Measurements from ENCODE around the gene COPS4. TPM values are rescaled to one million over a fixed set of nuclear protein-coding genes. Genes with fewer than 3 reads are reported as not detected.
"Not testable (repeated sequence)": the region's sequence is repeated elsewhere in the genome, so short reads cannot be mapped to it uniquely, and the experiment has no call there.

The COPS4 gene
- total RNA-seq, 2 donors from 2014 or later: 1.6 to 12.7 TPM

DNA sequence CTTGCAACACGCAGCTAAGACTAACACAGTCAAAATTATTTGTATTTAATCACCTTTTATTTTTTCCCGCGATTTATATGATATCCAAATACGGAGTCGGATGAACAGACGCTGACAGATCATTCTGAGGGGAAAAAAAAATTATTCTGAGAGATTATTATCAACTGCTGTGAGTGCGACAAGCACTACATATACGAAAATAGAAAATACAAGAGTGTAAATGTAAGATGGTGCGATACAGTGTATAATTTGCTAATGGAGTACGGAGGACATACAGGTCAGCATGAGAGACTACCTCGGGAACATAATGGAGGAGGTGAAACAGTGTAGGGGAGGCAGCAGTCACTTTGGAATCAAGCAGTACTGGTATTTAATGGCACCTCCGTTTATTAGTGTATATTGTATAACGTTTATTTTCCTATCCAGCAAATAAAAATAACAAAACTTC is 21.5 kb upstream of the COPS4 start:
- intact Hi-C loops (cut with DNase I): no loop called here
- TF ChIP-seq, protein P1, sequence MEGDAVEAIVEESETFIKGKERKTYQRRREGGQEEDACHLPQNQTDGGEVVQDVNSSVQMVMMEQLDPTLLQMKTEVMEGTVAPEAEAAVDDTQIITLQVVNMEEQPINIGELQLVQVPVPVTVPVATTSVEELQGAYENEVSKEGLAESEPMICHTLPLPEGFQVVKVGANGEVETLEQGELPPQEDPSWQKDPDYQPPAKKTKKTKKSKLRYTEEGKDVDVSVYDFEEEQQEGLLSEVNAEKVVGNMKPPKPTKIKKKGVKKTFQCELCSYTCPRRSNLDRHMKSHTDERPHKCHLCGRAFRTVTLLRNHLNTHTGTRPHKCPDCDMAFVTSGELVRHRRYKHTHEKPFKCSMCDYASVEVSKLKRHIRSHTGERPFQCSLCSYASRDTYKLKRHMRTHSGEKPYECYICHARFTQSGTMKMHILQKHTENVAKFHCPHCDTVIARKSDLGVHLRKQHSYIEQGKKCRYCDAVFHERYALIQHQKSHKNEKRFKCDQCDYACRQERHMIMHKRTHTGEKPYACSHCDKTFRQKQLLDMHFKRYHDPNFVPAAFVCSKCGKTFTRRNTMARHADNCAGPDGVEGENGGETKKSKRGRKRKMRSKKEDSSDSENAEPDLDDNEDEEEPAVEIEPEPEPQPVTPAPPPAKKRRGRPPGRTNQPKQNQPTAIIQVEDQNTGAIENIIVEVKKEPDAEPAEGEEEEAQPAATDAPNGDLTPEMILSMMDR (IDR thresholded peaks at IDR 0.05): no peak
- no peak for TF ChIP-seq POLR2A (IDR thresholded peaks at IDR 0.05)
- Histone ChIP-seq H3K9me3 (no peaks in the 10 kb centered on the region), H3K27me3 (no peaks in the 10 kb centered on the region), H3K4me3 (peak overlapping the region; percentile 6 to 48), H3K27ac (peak overlapping the region; percentile 46 to 93 (median 87)), H3K36me3 (replicated peaks in 1 of 2; ENCODE audit: insufficient read depth in 1 of 2, low read depth in 2 of 2) (no peaks in the 10 kb centered on the region), H3K4me1 (peaks cover 26% of the 10 kb centered on the region)
- WGBS, 2 donors: 4 to 5% methylated on average over 13 of the region's 13 CpGs
- no peak for ATAC-seq
- no peak for DNase-seq

DNA sequence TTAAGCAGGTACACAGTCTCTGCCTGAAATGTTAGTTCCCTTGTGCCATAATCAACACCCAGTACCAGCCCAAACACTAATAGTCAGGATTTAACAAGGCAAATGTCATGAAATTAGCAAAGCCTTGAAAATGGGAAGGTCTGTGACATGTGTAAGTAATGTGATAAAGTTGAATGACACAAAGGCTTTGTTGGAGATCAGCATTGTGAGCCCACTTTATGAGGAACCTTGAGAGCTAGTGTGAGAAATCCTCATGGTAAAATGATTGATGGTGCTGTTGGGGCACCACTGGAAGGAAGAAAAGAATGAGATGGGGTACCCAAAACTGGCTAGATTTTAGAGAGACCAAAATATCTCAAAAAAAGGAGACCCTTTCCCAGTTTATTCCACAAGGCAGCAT is 21.1 kb upstream of the COPS4 start:
- intact Hi-C loops (cut with DNase I): no loop called here
- Histone ChIP-seq H3K9me3 (no peaks in the 10 kb centered on the region), H3K36me3 (replicated peaks in 1 of 2; ENCODE audit: insufficient read depth in 1 of 2, low read depth in 2 of 2) (no peaks in the 10 kb centered on the region), H3K4me1 (peaks cover 25% of the 10 kb centered on the region), H3K4me3 (no peak overlapping the region), H3K27me3 (no peaks in the 10 kb centered on the region), H3K27ac (peak overlapping the region in 3 of 4 donors; percentile 5 to 93 (median 91))
- DNase-seq (no peak), ATAC-seq (no peak)
- TF ChIP-seq, protein P1 (IDR thresholded peaks at IDR 0.05): no peak
- TF ChIP-seq POLR2A (IDR thresholded peaks at IDR 0.05): no peak

DNA sequence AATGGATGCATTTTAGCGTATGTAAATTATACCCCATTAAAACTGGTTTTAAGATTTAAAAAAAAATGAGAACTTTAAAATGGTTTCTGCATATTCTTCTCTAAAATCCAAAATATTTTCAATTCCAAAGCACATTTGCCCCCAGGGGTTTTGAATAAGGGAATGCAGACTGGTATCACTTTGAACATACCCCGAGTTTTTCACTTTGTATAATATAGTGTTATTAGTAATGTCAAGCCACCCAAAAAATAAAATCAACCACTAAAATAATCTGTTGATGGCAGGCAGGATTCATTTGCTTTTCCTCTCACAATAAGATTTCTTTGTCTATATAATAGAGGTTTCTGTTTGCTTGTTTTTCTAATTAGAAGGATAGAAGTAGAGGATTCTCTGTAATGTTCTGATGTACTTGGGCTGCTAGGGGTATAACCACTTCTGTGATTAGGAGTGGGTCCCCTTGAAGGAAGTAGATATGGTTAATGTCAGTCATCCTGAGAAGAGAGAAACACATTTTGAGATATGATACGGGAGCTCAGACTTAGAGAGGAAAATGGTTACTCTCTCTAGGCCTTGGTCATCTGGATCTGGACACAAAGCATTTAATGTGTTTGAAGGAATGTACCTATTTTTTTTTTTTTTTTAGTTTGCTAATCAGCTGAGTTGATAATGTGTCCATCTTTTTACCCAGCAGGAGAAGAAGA is 15.0 kb upstream of the COPS4 start:
- Histone ChIP-seq H3K4me1 (no peaks in the 10 kb centered on the region), H3K9me3 (no peaks in the 10 kb centered on the region), H3K36me3 (replicated peaks in 1 of 2; ENCODE audit: insufficient read depth in 1 of 2, low read depth in 2 of 2) (no peaks in the 10 kb centered on the region), H3K27me3 (no peaks in the 10 kb centered on the region), H3K4me3 (no peak overlapping the region), H3K27ac (no peak overlapping the region)
- intact Hi-C loops (cut with DNase I): no loop called here
- TF ChIP-seq POLR2A (IDR thresholded peaks at IDR 0.05): no peak
- TF ChIP-seq, protein P1 (IDR thresholded peaks at IDR 0.05): no peak
- ATAC-seq (no peak), DNase-seq (no peak)
- 79 to 80% methylated on average over 3 of the region's 3 CpGs for WGBS, 2 donors

DNA sequence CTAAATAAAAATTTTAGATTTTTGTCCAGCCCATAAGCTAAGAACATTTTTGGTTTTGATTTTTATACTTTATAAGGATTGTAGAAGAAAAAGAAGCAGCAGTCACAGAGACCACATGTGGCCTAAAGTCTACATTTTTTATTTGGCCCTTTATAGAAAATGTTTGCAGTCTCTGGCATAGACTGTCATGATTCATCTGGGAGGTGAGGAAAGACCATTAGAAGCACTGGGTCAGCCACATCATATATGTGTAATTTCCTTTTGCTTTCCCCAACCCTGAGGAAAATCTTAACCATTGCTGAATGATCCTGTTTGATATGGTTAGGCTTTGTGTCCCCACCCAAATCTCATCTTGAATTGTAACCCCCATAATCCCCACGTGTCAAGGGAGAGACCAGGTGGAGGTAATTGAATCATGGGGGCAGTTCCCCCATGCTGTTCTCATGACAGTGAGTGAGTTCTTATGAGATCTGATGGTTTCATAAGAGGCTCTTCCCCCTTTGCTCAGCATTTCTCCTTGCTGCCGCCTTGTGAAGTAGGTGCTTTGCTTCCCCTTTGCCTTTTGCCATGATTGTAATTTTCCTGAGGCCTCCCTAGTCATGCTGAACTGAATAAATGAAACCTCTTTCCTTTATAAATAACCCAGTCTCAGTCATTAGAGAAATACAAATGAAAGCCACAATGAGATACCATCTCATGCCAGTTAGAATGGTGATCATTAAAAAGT is 12.1 kb upstream of the COPS4 start:
- H3K36me3 ChIP-seq (replicated peaks in 1 of 2; ENCODE audit: insufficient read depth in 1 of 2, low read depth in 2 of 2): no peaks in the 10 kb centered on the region
- H3K4me3 ChIP-seq: no peak overlapping the region
- no peaks in the 10 kb centered on the region for H3K4me1 ChIP-seq
- no peak for TF ChIP-seq POLR2A (IDR thresholded peaks at IDR 0.05)
- TF ChIP-seq, protein P1 (IDR thresholded peaks at IDR 0.05): no peak
- no peaks in the 10 kb centered on the region for H3K27me3 ChIP-seq
- no peaks in the 10 kb centered on the region for H3K9me3 ChIP-seq
- intact Hi-C loops (cut with DNase I): no loop called here
- no peak overlapping the region for H3K27ac ChIP-seq
- ATAC-seq: no peak
- WGBS, 2 donors: 66 to 73% methylated on average over 2 of the region's 2 CpGs
- no peak for DNase-seq

DNA sequence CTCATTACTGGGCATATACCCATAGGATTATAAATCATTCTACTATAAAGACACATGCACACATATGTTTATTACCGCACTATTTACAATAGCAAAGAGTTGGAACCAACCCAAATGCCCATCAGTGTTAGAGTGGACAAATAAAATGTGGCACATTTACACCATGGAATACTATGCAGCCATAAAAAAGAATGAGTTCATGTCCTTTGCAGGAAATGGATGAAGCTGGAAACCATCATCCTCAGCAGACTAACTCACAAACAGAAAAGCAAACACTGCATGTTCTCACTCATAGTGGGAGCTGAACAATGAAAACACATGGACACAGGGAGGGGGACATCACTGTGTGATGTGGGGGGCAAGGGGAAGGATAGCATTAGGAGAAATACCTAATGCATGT is 11.4 kb upstream of the COPS4 start:
- intact Hi-C loops (cut with DNase I); H3K4me3 ChIP-seq; DNase-seq; H3K27me3 ChIP-seq; ATAC-seq; H3K9me3 ChIP-seq; H3K4me1 ChIP-seq; H3K36me3 ChIP-seq (replicated peaks in 1 of 2; ENCODE audit: insufficient read depth in 1 of 2, low read depth in 2 of 2); H3K27ac ChIP-seq: not testable (repeated sequence)
- WGBS, 2 donors: 65 to 89% methylated on average over 1 of the region's 1 CpG

Measured in body of pancreas (tissue), 4 donors.